Measurements from ENCODE around the gene ZNF672.

ZNF672 gene

GRCh38 chr1:248837045-248837780 lies 811 bp upstream of the ZNF672 start:
- Histone ChIP-seq H3K9me3 (ENCODE audit: insufficient read depth, low read depth, low read length) (no peaks in the 10 kb centered on the region), H3K4me2 (ENCODE audit: low read depth, low read length, poor library complexity, severe bottlenecking) (peak overlapping the region; percentile 88), H3K27me3 (ENCODE audit: insufficient read depth, low read length, poor library complexity, severe bottlenecking) (no peaks in the 10 kb centered on the region), H4K20me1 (ENCODE audit: insufficient read depth, low read length, poor library complexity, severe bottlenecking) (no peaks in the 10 kb centered on the region), H2AFZ (ENCODE audit: low read length) (peak overlapping the region; percentile 25), H3K79me2 (ENCODE audit: insufficient read depth, low read length) (peaks cover 33% of the 10 kb centered on the region), H3K9me2 (replicated peaks; ENCODE audit: low read depth, low read length) (no peaks in the 10 kb centered on the region), H3K36me3 (ENCODE audit: insufficient read depth, low read length) (no peaks in the 10 kb centered on the region), H3K4me1 (ENCODE audit: insufficient read depth, low read length, poor library complexity, severe bottlenecking) (peaks cover 57% of the 10 kb centered on the region), H3K9ac (ENCODE audit: low read depth, low read length, poor library complexity, severe bottlenecking) (peak overlapping the region; percentile 98), H3K4me3 (ENCODE audit: low read length, poor library complexity, severe bottlenecking) (peak overlapping the region; percentile 84), H3F3A (ENCODE audit: low read depth) (no peaks in the 10 kb centered on the region)
- no peak for TF ChIP-seq EZH2phosphoT487 (IDR thresholded peaks at IDR 0.05; ENCODE audit: borderline replicate concordance)
- TF ChIP-seq CTCF (conservative IDR thresholded peaks at IDR 0.05; ENCODE audit: low read length): no peak

GRCh38 chr1:248838357-248839167 lies 538 bp downstream of the ZNF672 start:
- H3K9ac ChIP-seq (ENCODE audit: low read depth, low read length, poor library complexity, severe bottlenecking): peak overlapping the region; percentile 98
- H3K36me3 ChIP-seq (ENCODE audit: insufficient read depth, low read length): no peaks in the 10 kb centered on the region
- peaks cover 45% of the 10 kb centered on the region for H3K79me2 ChIP-seq (ENCODE audit: insufficient read depth, low read length)
- H3K9me3 ChIP-seq (ENCODE audit: insufficient read depth, low read depth, low read length): no peaks in the 10 kb centered on the region
- H3K9me2 ChIP-seq (replicated peaks; ENCODE audit: low read depth, low read length): no peaks in the 10 kb centered on the region
- H3K4me1 ChIP-seq (ENCODE audit: insufficient read depth, low read length, poor library complexity, severe bottlenecking): peaks cover 66% of the 10 kb centered on the region
- TF ChIP-seq EZH2phosphoT487 (IDR thresholded peaks at IDR 0.05; ENCODE audit: borderline replicate concordance) (no peak), CTCF (conservative IDR thresholded peaks at IDR 0.05; ENCODE audit: low read length) (no peak)
- H2AFZ ChIP-seq (ENCODE audit: low read length): peak overlapping the region; percentile 78
- H3K27me3 ChIP-seq (ENCODE audit: insufficient read depth, low read length, poor library complexity, severe bottlenecking): no peaks in the 10 kb centered on the region
- H3K4me2 ChIP-seq (ENCODE audit: low read depth, low read length, poor library complexity, severe bottlenecking): peak overlapping the region; percentile 96
- H3F3A ChIP-seq (ENCODE audit: low read depth): no peaks in the 10 kb centered on the region
- no peaks in the 10 kb centered on the region for H4K20me1 ChIP-seq (ENCODE audit: insufficient read depth, low read length, poor library complexity, severe bottlenecking)
- H3K4me3 ChIP-seq (ENCODE audit: low read length, poor library complexity, severe bottlenecking): peak overlapping the region; percentile 84

GRCh38 chr1:248839168-248839555 lies 1.1 kb downstream of the ZNF672 start:
- peak overlapping the region; percentile 98 for H3K9ac ChIP-seq (ENCODE audit: low read depth, low read length, poor library complexity, severe bottlenecking)
- H3K4me2 ChIP-seq (ENCODE audit: low read depth, low read length, poor library complexity, severe bottlenecking): peak overlapping the region; percentile 96
- H4K20me1 ChIP-seq (ENCODE audit: insufficient read depth, low read length, poor library complexity, severe bottlenecking): no peaks in the 10 kb centered on the region
- no peaks in the 10 kb centered on the region for H3K27me3 ChIP-seq (ENCODE audit: insufficient read depth, low read length, poor library complexity, severe bottlenecking)
- TF ChIP-seq CTCF (conservative IDR thresholded peaks at IDR 0.05; ENCODE audit: low read length) (no peak), EZH2phosphoT487 (IDR thresholded peaks at IDR 0.05; ENCODE audit: borderline replicate concordance) (no peak)
- H3F3A ChIP-seq (ENCODE audit: low read depth): no peaks in the 10 kb centered on the region
- no peaks in the 10 kb centered on the region for H3K9me2 ChIP-seq (replicated peaks; ENCODE audit: low read depth, low read length)
- H3K79me2 ChIP-seq (ENCODE audit: insufficient read depth, low read length): peaks cover 45% of the 10 kb centered on the region
- no peaks in the 10 kb centered on the region for H3K9me3 ChIP-seq (ENCODE audit: insufficient read depth, low read depth, low read length)
- H3K36me3 ChIP-seq (ENCODE audit: insufficient read depth, low read length): no peaks in the 10 kb centered on the region
- H2AFZ ChIP-seq (ENCODE audit: low read length): peak overlapping the region; percentile 78; the same call in 1 of the 2 replicates
- peak overlapping the region; percentile 84 for H3K4me3 ChIP-seq (ENCODE audit: low read length, poor library complexity, severe bottlenecking)
- peaks cover 60% of the 10 kb centered on the region for H3K4me1 ChIP-seq (ENCODE audit: insufficient read depth, low read length, poor library complexity, severe bottlenecking)
